OCI-LY7 (cell line): Measurements from ENCODE around the gene NOP16.

Experiments
- EZH2phosphoT487 ChIP-seq: fragments of 200-600 bp; sonication (generic); IDR thresholded peaks from 2 replicates; pipeline ENCODE4 v1.6.1; 2018; ENCODE audit warnings: low read depth, borderline replicate concordance, mild to moderate bottlenecking, mixed run types, antibody characterized with exemption, low read length, moderate library complexity, mixed read lengths
- TF ChIP-seq, protein P1 (sequence below): fragments of 200-600 bp; sonication (generic); conservative IDR thresholded peaks from 2 replicates; pipeline ENCODE4 v1.5.1; 2014; ENCODE audit warnings: mild to moderate bottlenecking, antibody characterized with exemption, low read length, moderate library complexity, mixed read lengths

DNA sequence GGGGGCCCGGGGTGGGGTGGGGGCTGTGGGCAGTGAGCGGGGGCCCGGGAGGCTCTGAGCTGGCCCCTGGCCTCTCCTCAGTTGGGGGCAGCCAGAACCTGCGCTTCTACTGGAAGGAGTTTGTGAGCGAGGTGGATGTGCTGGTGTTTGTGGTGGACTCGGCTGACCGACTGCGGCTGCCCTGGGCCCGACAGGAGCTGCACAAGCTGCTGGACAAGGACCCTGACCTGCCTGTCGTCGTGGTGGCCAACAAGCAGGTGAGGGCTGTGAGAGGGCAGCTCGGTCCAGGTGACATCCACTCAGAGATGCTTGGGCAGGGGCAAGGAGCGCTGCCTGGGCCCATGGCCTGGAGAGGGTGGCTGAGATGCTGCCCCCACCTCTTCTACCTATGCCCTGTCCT is 19.7 kb downstream of the NOP16 start:
- TF ChIP-seq, protein P1, sequence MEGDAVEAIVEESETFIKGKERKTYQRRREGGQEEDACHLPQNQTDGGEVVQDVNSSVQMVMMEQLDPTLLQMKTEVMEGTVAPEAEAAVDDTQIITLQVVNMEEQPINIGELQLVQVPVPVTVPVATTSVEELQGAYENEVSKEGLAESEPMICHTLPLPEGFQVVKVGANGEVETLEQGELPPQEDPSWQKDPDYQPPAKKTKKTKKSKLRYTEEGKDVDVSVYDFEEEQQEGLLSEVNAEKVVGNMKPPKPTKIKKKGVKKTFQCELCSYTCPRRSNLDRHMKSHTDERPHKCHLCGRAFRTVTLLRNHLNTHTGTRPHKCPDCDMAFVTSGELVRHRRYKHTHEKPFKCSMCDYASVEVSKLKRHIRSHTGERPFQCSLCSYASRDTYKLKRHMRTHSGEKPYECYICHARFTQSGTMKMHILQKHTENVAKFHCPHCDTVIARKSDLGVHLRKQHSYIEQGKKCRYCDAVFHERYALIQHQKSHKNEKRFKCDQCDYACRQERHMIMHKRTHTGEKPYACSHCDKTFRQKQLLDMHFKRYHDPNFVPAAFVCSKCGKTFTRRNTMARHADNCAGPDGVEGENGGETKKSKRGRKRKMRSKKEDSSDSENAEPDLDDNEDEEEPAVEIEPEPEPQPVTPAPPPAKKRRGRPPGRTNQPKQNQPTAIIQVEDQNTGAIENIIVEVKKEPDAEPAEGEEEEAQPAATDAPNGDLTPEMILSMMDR, result no peak
- no peak for TF ChIP-seq EZH2phosphoT487
